GM13976 (cell line): ENCODE results near the gene ZNF93.
"Not testable (repeated sequence)": the region's sequence is repeated elsewhere in the genome, so short reads cannot be mapped to it uniquely, and the experiment has no call there.

Source experiments
- DNase-seq: peaks from one replicate; pipeline ENCODE4 v3.0.0; 2012; ENCODE audit warnings: low spot score
- in situ Hi-C: fragments of 300-500 bp; cut with MboI; formaldehyde crosslinking; loops from one replicate; pipeline ENCODE4 v1.12.0; 2022; ENCODE audit warnings: low sequenced_read_pairs, mixed read lengths, inconsistent platforms; ENCODE audit not compliant: unreplicated experiment
- TF ChIP-seq, protein P1 (sequence below): IDR thresholded peaks from 2 replicates; pipeline ENCODE4 v1.5.1; 2012; ENCODE audit warnings: borderline replicate concordance, mild to moderate bottlenecking; ENCODE audit not compliant: insufficient read depth; ENCODE audit errors: extremely low read depth, missing control alignments, control extremely low read depth

The ZNF93 gene

DNA sequence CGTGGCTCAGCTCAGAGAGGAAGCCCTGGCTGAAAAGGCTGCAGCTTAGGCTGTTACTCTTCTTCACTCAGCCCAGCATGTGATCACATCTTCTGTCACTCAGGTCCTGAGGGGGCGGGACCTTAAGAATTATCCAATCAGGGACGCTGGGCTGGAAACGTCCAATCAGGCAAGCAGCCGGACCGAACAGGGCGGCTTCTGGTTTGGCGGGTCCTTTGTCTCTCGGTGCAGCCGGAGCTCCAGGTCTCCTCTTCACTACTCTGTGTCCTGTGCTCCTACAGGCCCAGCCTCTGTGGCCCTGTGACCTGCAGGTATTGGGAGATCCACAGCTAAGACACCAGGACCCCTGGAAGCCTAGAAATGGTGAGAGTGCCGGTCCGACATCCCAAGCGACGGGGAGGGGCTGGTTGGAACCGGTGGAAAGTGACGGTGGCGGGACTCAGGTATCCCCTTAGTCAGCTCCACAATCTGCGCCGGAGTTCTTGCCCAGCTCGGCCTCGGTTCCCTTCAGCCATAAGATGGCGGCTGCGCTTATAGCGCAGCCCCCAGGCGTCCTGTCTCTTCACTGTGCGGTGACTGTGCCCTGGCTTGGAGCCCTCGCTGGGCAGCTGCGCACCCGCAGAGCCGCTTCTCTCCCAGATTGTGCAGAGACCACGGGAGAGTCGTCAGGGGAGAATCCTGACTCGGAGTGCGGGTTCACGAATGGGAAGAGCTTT is at the start of gene ZNF93:
Gene ZNF93, plus strand, starts transcription at position 218 of the 716 bp plus-strand sequence. Its CDS starts 143 bp downstream, at position 361.
- in situ Hi-C loops: no loop called here
- TF ChIP-seq, protein P1, sequence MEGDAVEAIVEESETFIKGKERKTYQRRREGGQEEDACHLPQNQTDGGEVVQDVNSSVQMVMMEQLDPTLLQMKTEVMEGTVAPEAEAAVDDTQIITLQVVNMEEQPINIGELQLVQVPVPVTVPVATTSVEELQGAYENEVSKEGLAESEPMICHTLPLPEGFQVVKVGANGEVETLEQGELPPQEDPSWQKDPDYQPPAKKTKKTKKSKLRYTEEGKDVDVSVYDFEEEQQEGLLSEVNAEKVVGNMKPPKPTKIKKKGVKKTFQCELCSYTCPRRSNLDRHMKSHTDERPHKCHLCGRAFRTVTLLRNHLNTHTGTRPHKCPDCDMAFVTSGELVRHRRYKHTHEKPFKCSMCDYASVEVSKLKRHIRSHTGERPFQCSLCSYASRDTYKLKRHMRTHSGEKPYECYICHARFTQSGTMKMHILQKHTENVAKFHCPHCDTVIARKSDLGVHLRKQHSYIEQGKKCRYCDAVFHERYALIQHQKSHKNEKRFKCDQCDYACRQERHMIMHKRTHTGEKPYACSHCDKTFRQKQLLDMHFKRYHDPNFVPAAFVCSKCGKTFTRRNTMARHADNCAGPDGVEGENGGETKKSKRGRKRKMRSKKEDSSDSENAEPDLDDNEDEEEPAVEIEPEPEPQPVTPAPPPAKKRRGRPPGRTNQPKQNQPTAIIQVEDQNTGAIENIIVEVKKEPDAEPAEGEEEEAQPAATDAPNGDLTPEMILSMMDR: no peak
- DNase-seq: peak; percentile 88

DNA sequence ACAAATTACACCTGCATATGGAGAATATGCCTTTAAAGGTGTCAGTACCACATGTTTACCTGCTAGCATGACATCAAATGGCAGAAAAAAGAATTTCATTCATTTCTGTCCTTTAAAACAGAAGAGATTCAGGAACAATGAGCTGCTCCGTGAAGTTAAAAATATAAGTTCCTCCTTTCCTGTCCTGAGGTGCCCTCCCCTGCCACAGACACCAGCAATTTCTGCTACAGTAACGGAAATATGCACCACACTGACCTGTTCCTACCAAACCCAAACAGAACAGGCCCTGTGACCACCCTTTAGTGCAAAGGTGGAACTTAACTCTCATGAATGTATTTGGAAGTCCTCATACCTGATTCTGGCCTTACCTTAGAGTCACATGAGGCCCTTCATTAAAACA is 49.0 kb upstream of the ZNF93 start:
- DNase-seq, in situ Hi-C loops: not testable (repeated sequence)

DNA sequence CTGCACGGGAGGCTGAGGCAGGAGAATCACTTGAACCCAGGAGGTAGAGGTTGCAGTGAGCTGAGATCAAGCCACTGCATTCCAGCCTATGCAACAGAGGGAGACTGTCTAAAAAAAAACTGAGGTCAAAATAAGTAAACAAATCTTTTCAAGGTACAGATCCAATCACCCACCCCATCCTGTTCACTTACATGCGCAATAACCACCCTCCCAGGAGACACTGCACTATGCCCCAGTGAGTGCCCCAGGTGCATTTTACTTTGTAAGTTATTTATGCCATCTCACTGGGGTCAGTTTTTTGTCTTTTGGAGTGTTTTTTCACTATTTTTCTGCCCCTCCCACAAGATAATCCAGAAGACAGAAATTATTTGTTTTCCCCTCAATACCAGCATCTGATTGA is 42.0 kb upstream of the ZNF93 start:
- no peak for DNase-seq
- TF ChIP-seq, protein P1: no peak
- in situ Hi-C loops: no loop called here

DNA sequence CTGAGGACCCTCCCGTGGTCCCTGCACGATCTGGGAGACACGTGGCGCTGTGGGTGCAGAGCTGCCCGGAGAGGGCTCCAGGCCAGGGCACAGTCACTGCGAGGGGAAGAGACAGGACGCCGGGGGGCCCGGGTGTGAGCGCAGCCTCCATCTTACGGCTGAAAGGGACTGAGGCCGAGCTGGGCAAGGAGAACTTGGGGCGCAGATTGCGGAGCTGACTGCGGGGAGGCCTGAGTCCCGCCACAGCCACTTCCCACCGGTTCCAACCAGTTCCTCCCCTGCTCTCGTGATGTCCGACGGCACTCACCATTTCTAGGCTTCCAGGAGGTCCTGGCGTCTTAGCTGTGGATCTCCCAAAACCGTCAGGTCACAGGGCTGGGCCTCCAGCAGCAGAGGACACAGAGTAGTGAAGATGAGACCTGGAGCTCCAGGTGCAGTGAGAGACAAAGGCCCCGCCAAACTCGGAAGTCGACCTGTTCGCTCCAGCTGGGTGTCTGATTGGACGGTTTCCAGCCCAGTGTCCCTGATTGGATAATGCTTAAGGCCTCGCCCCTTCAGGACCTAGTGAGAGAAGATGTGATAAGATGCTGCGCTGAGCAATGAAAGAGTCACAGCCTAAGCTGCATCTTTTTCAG is 39.9 kb upstream of the ZNF93 start:
- DNase-seq: peak; percentile 18
- in situ Hi-C loops: no loop called here
- TF ChIP-seq, protein P1: no peak

DNA sequence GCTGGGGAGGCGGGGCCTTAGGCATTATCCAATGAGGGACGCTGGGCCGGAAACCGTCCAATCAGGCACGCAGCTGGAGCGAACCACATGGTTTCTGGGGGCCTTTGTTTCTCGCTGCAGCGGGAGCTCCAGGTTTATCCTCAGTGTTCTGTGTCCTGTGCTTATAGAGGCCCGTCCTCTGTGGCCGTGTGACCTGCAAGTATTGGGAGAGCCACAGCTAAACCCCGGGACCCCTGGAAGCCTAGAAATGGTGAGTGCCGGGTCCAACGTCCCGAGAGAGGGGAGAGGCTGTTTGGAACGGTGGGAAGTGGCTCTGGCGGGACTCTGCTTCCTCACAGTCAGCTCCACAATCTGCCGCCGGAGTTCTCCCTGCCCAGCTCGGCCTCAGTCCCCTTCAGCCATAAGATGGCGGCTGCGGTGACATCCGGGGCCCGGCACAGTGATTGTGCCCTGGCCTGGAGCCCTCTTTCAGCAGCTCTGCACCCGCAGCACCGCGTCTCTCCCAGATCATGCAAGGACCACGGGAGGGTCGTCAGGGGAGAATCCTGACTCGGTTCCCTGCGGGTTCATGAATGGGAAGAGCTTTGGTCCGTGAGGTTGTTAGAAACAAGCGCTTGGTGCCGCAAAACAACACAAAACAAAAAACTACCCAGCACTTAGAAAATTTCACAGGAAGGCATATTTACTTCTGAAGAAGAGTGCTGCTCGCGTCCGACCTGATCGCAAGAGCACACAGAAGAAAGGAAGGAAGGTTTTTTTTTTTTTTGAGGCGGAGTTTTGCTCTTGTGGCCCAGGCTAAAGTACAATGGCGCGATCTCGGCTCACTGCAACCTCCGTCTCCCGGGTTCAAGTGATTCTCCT is 34.8 kb upstream of the ZNF93 start, which contains the start of gene ZNF253:
Gene ZNF253, plus strand, starts transcription at position 133 of the 861 bp plus-strand sequence. Its CDS starts 115 bp downstream, at position 248.
- DNase-seq: peak; percentile 91
- TF ChIP-seq, protein P1: no peak
- in situ Hi-C loops: no loop called here

DNA sequence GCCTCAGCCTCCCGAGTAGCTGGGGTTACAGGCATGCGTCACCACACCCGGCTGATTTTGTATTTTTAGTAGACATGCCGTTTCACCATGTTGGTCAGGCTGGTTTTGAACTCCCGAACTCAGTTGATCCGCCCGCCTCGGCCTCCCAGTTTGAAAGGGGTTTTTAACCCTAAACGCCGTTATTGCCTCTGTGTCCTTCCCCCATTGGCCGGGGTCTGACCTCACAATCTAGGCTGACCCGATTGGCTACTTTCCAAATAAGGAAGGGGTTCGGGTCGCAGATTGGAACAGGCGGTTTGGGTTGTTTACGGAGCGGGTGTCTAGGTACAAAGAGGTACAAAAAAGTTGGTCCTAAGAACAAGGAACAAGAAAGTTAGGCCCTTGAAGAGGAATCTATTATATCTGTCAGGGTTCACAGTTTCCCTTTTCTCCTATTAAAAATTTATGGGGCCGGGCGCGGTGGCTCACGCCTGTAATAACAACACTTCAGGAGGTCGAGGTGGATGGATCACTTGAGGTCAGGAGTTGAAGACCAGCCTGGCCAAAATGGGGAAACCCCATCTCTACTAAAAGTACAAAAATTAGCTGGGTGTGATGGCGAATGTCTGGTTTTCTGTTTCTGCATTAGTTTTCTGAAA is 34.0 kb upstream of the ZNF93 start:
- TF ChIP-seq, protein P1: no peak
- in situ Hi-C loops: no loop called here
- peak; percentile 54 for DNase-seq

DNA sequence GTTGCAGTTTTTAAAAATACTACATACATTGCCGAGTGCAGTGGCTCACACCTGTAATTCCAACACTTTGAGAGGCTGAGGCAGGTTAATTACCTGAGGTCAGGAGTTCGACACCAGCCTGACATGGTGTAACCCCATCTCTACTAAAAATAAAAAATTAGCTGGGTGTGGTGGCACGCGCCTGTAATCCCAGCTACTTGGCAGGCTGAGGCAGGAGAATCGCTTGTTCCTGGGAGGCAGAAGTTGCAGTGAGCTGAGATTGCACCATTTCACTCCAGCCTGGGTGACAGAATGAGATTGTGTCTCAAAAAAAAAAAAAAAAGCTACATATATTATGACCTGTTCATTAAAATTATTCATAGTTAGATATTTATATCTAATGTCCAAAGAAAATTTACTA is 30.7 kb upstream of the ZNF93 start:
- in situ Hi-C loops, DNase-seq: not testable (repeated sequence)
